Ovary (tissue), 3 donors: ENCODE data around the gene ZNF662.

Source experiments
- EP300 ChIP-seq: sonication (generic); formaldehyde crosslinking; IDR thresholded peaks from one replicate; pipeline ENCODE4 v1.6.1; 2017; ENCODE audit warnings: antibody characterized with exemption
- TF ChIP-seq, protein P1 (sequence below), 3 donors: fragments of 450-650 bp in 2 of 3; fragments of 200-600 bp in 1 of 3; IDR thresholded peaks; one replicate each; pipeline versions ENCODE4 v1.5.1 to v1.8.0; 2016 to 2022; ENCODE audit warnings: antibody characterized with exemption in 3 of 3, mild to moderate bottlenecking in 1 of 3
- donor health status: DM: no; HTN: no; CAD: no.

DNA sequence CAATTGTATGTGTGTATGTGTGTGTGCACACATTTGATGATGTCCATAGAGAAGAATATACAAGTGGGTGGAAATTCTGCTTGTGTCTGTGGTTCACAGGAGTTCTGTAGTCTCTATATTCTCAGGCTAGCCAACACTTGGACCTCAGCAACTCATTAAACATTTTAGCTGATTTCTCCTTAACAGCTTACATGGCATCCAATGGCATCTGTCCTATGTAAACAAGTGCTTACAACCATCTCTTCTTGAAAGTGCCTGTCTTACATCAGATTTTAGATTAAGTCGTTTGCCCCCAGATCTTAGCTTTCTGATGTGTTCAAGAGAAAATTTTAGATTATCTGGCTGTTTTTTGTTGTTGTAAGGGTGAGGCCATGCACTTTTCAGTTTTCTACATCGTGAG, 29.0 kb downstream of the ZNF662 start:
- TF ChIP-seq EP300, result no peak
- TF ChIP-seq, protein P1, sequence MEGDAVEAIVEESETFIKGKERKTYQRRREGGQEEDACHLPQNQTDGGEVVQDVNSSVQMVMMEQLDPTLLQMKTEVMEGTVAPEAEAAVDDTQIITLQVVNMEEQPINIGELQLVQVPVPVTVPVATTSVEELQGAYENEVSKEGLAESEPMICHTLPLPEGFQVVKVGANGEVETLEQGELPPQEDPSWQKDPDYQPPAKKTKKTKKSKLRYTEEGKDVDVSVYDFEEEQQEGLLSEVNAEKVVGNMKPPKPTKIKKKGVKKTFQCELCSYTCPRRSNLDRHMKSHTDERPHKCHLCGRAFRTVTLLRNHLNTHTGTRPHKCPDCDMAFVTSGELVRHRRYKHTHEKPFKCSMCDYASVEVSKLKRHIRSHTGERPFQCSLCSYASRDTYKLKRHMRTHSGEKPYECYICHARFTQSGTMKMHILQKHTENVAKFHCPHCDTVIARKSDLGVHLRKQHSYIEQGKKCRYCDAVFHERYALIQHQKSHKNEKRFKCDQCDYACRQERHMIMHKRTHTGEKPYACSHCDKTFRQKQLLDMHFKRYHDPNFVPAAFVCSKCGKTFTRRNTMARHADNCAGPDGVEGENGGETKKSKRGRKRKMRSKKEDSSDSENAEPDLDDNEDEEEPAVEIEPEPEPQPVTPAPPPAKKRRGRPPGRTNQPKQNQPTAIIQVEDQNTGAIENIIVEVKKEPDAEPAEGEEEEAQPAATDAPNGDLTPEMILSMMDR (IDR thresholded peaks at IDR 0.05), result no peak
